Left cardiac atrium (tissue), 4 donors: ENCODE measurements around the gene CPA2. TPM values are rescaled to one million over a fixed set of nuclear protein-coding genes. Genes with fewer than 3 reads are reported as not detected.
"Not testable (repeated sequence)": the region's sequence is repeated elsewhere in the genome, so short reads cannot be mapped to it uniquely, and the experiment has no call there.

Experiments used
- ATAC-seq, 2 donors: fragments of 200-7000 bp; cut with Tn5 transposase; one replicate each; pipeline ENCODE4 v1.9.1; 2020; ENCODE audit warnings: mild to moderate bottlenecking in 2 of 2, moderate library complexity in 2 of 2
- DNase-seq: peaks from one replicate; pipeline ENCODE4 v3.0.0-alpha.2; 2020
- intact Hi-C, 2 donors: fragments of 100-400 bp; cut with DNase I; formaldehyde crosslinking; loops; one replicate each; pipeline versions ENCODE4 v1.14.1 to v1.15.1; 2022 to 2023
- total RNA-seq, 2 donors: library from RNA; stranded (reverse); fragmentation: NEBNext Ultra II Directional; extraction: Animal tissue kit (Norgen Biotek cat#: 25700); gene quantifications; one replicate each; pipeline ENCODE4 v1.2.1, GENCODE V29; 2021
- donor health status: DM: no; HTN: yes; CAD: no.
- donor health status: DM: no; HTN: yes; CAD: no; lungs with severe emphysema.
- donor health status: DM: yes; HTN: yes; CAD: no.
- donor health status: Dilated cardiomyopathy.

Gene CPA2
- total RNA-seq, 2 donors from 2014 or later, result 0.38 TPM; not detected in 1

- DNase-seq (no peak), ATAC-seq (no peak)
- intact Hi-C loops, result no loop called here
These were observed 33.2 kb downstream of the CPA2 start for GRCh38 chr7:130299866-130300265.

GRCh38 chr7:130301501-130302020 lies 34.9 kb downstream of the CPA2 start:
- DNase-seq (no peak), ATAC-seq (no peak)
- intact Hi-C loops, result no loop called here

- no peak for ATAC-seq
- intact Hi-C loops, result no loop called here
- DNase-seq, result no peak
These were observed 36.0 kb downstream of the CPA2 start for GRCh38 chr7:130302649-130303048.

- ATAC-seq, result no peak
- DNase-seq, result no peak
- intact Hi-C loops, result no loop called here
These were observed 36.5 kb downstream of the CPA2 start for GRCh38 chr7:130303127-130303526.

GRCh38 chr7:130303551-130303950 lies 36.9 kb downstream of the CPA2 start:
- ATAC-seq (no peak), DNase-seq (no peak)
- intact Hi-C loops, result no loop called here

- no peak for ATAC-seq
- no peak for DNase-seq
- intact Hi-C loops, result no loop called here
These were observed 37.3 kb downstream of the CPA2 start for GRCh38 chr7:130303982-130304381.

- intact Hi-C loops, result no loop called here
- ATAC-seq (peak in 1 of 2 donors; percentile 55), DNase-seq (no peak)
These were observed 38.2 kb downstream of the CPA2 start for GRCh38 chr7:130304878-130305277.

GRCh38 chr7:130305433-130306042 lies 38.9 kb downstream of the CPA2 start:
- ATAC-seq, result no peak
- no peak for DNase-seq
- intact Hi-C loops, result no loop called here

- no peak for ATAC-seq
- DNase-seq, result no peak
- intact Hi-C loops, result no loop called here
These were observed 43.3 kb downstream of the CPA2 start for GRCh38 chr7:130309986-130310385.

GRCh38 chr7:130314305-130314704 lies 47.6 kb downstream of the CPA2 start:
- ATAC-seq (no peak), DNase-seq (no peak)
- intact Hi-C loops, result no loop called here

- intact Hi-C loops, result no loop called here
- DNase-seq (no peak), ATAC-seq (no peak)
These were observed 52.9 kb downstream of the CPA2 start for GRCh38 chr7:130319541-130319940.

- ATAC-seq, intact Hi-C loops, DNase-seq: not testable (repeated sequence)
These were observed 55.0 kb downstream of the CPA2 start for GRCh38 chr7:130321542-130322229.

- ATAC-seq, result no peak
- DNase-seq, result no peak
- intact Hi-C loops, result no loop called here
These were observed 56.0 kb downstream of the CPA2 start for GRCh38 chr7:130322615-130323014.

GRCh38 chr7:130324306-130324943 lies 57.8 kb downstream of the CPA2 start:
- DNase-seq, result no peak
- no peak for ATAC-seq
- intact Hi-C loops, result no loop called here

- intact Hi-C loops, result no loop called here
- ATAC-seq (no peak), DNase-seq (no peak)
These were observed 63.0 kb downstream of the CPA2 start for GRCh38 chr7:130329681-130330080.

GRCh38 chr7:130332259-130333053 lies 65.8 kb downstream of the CPA2 start:
- intact Hi-C loops, result no loop called here
- DNase-seq, result no peak
- ATAC-seq, result no peak

GRCh38 chr7:130333832-130334231 lies 67.2 kb downstream of the CPA2 start:
- ATAC-seq (peak in 1 of 2 donors; percentile 19), DNase-seq (no peak)
- intact Hi-C loops, result no loop called here

- DNase-seq (no peak), ATAC-seq (peak in 1 of 2 donors; percentile 41)
- intact Hi-C loops, result no loop called here
These were observed 67.6 kb downstream of the CPA2 start for GRCh38 chr7:130334274-130334673.

- ATAC-seq (no peak), DNase-seq (no peak)
- intact Hi-C loops, result no loop called here
These were observed 70.8 kb downstream of the CPA2 start for GRCh38 chr7:130337410-130337971.
